Keratinocyte (primary cell): ENCODE results near the gene ST8SIA2. TPM values are rescaled to one million over a fixed set of nuclear protein-coding genes. Genes with fewer than 3 reads are reported as not detected.

ENCODE experiments used
- DNase-seq: peaks from one replicate; pipeline ENCODE4 v3.0.0-alpha.2; 2011; ENCODE audit warnings: low read depth, missing footprints, low spot score
- FAIRE-seq: peaks from 2 replicates; lab custom pipeline; 2011; peaks lifted over from hg19 to GRCh38; lab: Jason Lieb, UNC
- H2AFZ ChIP-seq: 2 replicates; pipeline ENCODE4 v1.6.0; 2012; ENCODE audit warnings: low read length, control low read depth, inconsistent platforms; ENCODE audit not compliant: control insufficient read depth
- H3K27ac ChIP-seq: 2 replicates; pipeline ENCODE4 v1.5.1; 2011; ENCODE audit warnings: low read length; ENCODE audit not compliant: control insufficient read depth, insufficient read depth
- H3K27me3 ChIP-seq: 3 replicates; pipeline ENCODE4 v1.6.0; 2011; ENCODE audit warnings: low read length; ENCODE audit not compliant: control insufficient read depth, insufficient read depth; ENCODE audit errors: extremely low read depth
- H3K36me3 ChIP-seq, 2 experiments: 2 replicates in 1 of 2; 3 replicates in 1 of 2; pipeline ENCODE4 v1.5.1; 2011; ENCODE audit warnings: low read length in 2 of 2, mild to moderate bottlenecking in 1 of 2; ENCODE audit not compliant: control insufficient read depth in 2 of 2, insufficient read depth in 2 of 2; ENCODE audit errors: extremely low read depth in 1 of 2
- H3K4me1 ChIP-seq: 3 replicates; pipeline ENCODE4 v1.5.1; 2011; ENCODE audit warnings: low read length; ENCODE audit not compliant: control insufficient read depth, insufficient read depth; ENCODE audit errors: extremely low read depth
- H3K4me2 ChIP-seq: 3 replicates; pipeline ENCODE4 v1.6.0; 2011; ENCODE audit warnings: low read depth, low read length; ENCODE audit not compliant: control insufficient read depth, insufficient read depth; ENCODE audit errors: extremely low read depth
- H3K4me3 ChIP-seq, 3 experiments: fragments of 200-600 bp in 1 of 3; sonication (generic) in 1 of 3; 2 replicates in 2 of 3; 3 replicates in 1 of 3; pipeline ENCODE4 v1.5.1; 2011 to 2016; ENCODE audit warnings: low read length in 3 of 3, mild to moderate bottlenecking in 3 of 3, control low read depth in 2 of 3, inconsistent platforms in 1 of 3, low read depth in 1 of 3, mixed read lengths in 1 of 3, mixed run types in 1 of 3, moderate library complexity in 1 of 3; ENCODE audit not compliant: control insufficient read depth in 2 of 3, insufficient read depth in 2 of 3; ENCODE audit errors: extremely low read depth in 1 of 3
- H3K79me2 ChIP-seq: 2 replicates; pipeline ENCODE4 v1.6.0; 2012; ENCODE audit warnings: low read length; ENCODE audit not compliant: control insufficient read depth, insufficient read depth
- H3K9ac ChIP-seq: 3 replicates; pipeline ENCODE4 v1.6.0; 2011; ENCODE audit warnings: low read length; ENCODE audit not compliant: control insufficient read depth, insufficient read depth; ENCODE audit errors: extremely low read depth
- H3K9me1 ChIP-seq: 3 replicates; pipeline ENCODE4 v1.6.0; 2011; ENCODE audit warnings: low read length; ENCODE audit not compliant: control insufficient read depth, insufficient read depth; ENCODE audit errors: extremely low read depth
- H3K9me3 ChIP-seq: 2 replicates; pipeline ENCODE4 v1.5.1; 2012; ENCODE audit warnings: low read depth, low read length; ENCODE audit not compliant: control insufficient read depth
- H4K20me1 ChIP-seq: 3 replicates; pipeline ENCODE4 v1.6.0; 2011; ENCODE audit warnings: low read length; ENCODE audit not compliant: control insufficient read depth, insufficient read depth; ENCODE audit errors: extremely low read depth
- CTCF ChIP-seq, 3 experiments: IDR thresholded peaks in 1 of 3; conservative IDR thresholded peaks in 1 of 3; optimal IDR thresholded peaks in 1 of 3; 2 replicates in 2 of 3; 3 replicates in 1 of 3; pipeline versions ENCODE3 to v1.5.1; 2011; ENCODE audit warnings: low read length in 3 of 3, mild to moderate bottlenecking in 3 of 3, moderate library complexity in 2 of 3, control low read depth in 1 of 3, inconsistent platforms in 1 of 3; ENCODE audit not compliant: insufficient read depth in 2 of 3; ENCODE audit errors: extremely low read depth in 1 of 3
- EZH2 ChIP-seq: IDR thresholded peaks from one replicate; pipeline ENCODE4 v1.6.1; 2012; ENCODE audit warnings: inconsistent platforms, mild to moderate bottlenecking, low read length, moderate library complexity
- dilution Hi-C: fragments of 300-500 bp; cut with MboI; formaldehyde crosslinking; loops from one replicate; pipeline ENCODE4 v1.7.0; 2020; ENCODE audit warnings: low sequenced_read_pairs; ENCODE audit not compliant: extremely low pct_ligation_motif_present
- polyA plus RNA-seq, 5 experiments: library from polyadenylated mRNA; depleted of rRNA in 3 of 5; stranded (reverse) in 3 of 5; stranded (forward) in 1 of 5; unstranded in 1 of 5; fragments of >200 nt; gene quantifications; 1 replicate in 1 of 5; 2 replicates in 3 of 5; 3 replicates in 1 of 5; pipeline versions ENCODE4 v1.2.1 to v1.2.3, GENCODE V29; 2011 to 2012; ENCODE audit warnings: missing spikeins in 2 of 5, low read depth in 1 of 5, low replicate concordance in 1 of 5

The ST8SIA2 gene
- polyA plus RNA-seq, 1 donor (not counting 4 experiments of a cell fraction or from before 2014, with no cell fraction given) = 0.22 TPM

DNA sequence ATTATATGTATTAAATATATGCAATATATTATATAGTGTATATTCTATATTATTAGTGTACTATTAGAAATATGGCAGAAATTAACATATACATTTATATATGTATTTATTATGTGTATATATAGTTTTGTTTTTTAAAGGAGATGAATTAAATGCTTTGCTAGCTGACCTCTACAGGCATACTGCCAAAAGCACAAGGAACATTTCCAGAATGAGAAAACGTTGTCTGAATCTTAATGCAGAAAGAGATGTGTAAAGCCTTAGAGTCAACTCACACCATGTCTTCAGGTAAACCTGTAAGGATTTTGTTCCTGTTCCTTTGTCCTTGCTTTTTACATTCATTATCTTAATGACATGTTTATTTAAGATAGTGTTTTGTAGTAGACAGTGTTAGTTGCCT lies 111.9 kb downstream of the ST8SIA2 start:
- dilution Hi-C loops = no loop called here
- FAIRE-seq (no peak), DNase-seq (no peak)
- Histone ChIP-seq H3K27me3 (no peaks in the 10 kb centered on the region), H3K4me3 (no peak overlapping the region), H3K27ac (no peak overlapping the region), H3K4me2 (no peak overlapping the region), H3K4me1 (peaks cover 7% of the 10 kb centered on the region), H3K79me2 (no peaks in the 10 kb centered on the region), H3K9ac (no peak overlapping the region), H3K36me3 (no peaks in the 10 kb centered on the region), H4K20me1 (no peaks in the 10 kb centered on the region), H3K9me3 (no peaks in the 10 kb centered on the region), H2AFZ (no peak overlapping the region), H3K9me1 (no peaks in the 10 kb centered on the region)
- no peak for TF ChIP-seq CTCF (optimal IDR thresholded peaks at IDR 0.05 in 1 of 3, IDR thresholded peaks at IDR 0.05 in 1 of 3, conservative IDR thresholded peaks at IDR 0.05 in 1 of 3; ENCODE audit: extremely low read depth in 1 of 3, insufficient read depth in 2 of 3, low read length in 3 of 3)
- no peak for TF ChIP-seq EZH2

DNA sequence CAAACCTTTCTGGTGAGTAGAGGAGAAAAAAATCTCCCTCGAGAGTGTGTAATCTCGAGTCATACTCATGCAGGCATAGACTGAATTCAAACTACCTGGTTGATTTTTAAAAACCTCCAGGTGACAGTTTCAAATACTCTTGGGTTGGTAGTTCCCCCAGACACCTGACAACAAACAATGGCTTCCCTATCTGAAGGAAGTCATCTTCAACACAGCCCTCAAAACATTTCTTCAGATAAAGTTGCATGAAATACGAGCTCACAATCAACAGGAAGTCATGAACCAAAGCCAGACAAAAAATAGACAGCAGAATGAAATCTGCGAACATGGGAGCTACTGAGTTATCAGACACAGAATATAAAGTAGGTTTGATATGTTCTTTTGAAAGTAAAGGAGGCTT lies 112.8 kb downstream of the ST8SIA2 start:
- Histone ChIP-seq H3K4me1 (peaks cover 7% of the 10 kb centered on the region), H2AFZ (no peak overlapping the region), H3K79me2 (no peaks in the 10 kb centered on the region), H3K9me1 (no peaks in the 10 kb centered on the region), H3K9me3 (no peaks in the 10 kb centered on the region), H3K4me3 (no peak overlapping the region), H4K20me1 (no peaks in the 10 kb centered on the region), H3K4me2 (no peak overlapping the region), H3K9ac (no peak overlapping the region), H3K36me3 (no peaks in the 10 kb centered on the region), H3K27me3 (no peaks in the 10 kb centered on the region), H3K27ac (no peak overlapping the region)
- dilution Hi-C loops = no loop called here
- DNase-seq (no peak), FAIRE-seq (no peak)
- TF ChIP-seq CTCF (optimal IDR thresholded peaks at IDR 0.05 in 1 of 3, IDR thresholded peaks at IDR 0.05 in 1 of 3, conservative IDR thresholded peaks at IDR 0.05 in 1 of 3; ENCODE audit: extremely low read depth in 1 of 3, insufficient read depth in 2 of 3, low read length in 3 of 3) (no peak), EZH2 (no peak)
